Measurements from ENCODE around the gene PDE4B.

The PDE4B gene

GRCh38 chr1:65890201-65890843, 97.6 kb downstream of the PDE4B start:
- DNase-seq: no peak

- no peak for DNase-seq
Observed at GRCh38 chr1:65894738-65895605, 102.3 kb downstream of the PDE4B start.

GRCh38 chr1:65896721-65897120, 104.0 kb downstream of the PDE4B start:
- no peak for DNase-seq

GRCh38 chr1:65897485-65897884, 104.8 kb downstream of the PDE4B start:
- DNase-seq: no peak

GRCh38 chr1:65904681-65905083, 112.0 kb downstream of the PDE4B start:
- DNase-seq: no peak

- no peak for DNase-seq
Observed at GRCh38 chr1:65910432-65910831, 117.7 kb downstream of the PDE4B start.

GRCh38 chr1:65911679-65912078, 119.0 kb downstream of the PDE4B start:
- no peak for DNase-seq

- DNase-seq: no peak
Observed at GRCh38 chr1:65918564-65918963, 125.9 kb downstream of the PDE4B start.

- DNase-seq: no peak
Observed at GRCh38 chr1:65921446-65921845, 128.8 kb downstream of the PDE4B start.

- no peak for DNase-seq
Observed at GRCh38 chr1:65924471-65924870, 131.8 kb downstream of the PDE4B start.

GRCh38 chr1:65938506-65938905, 145.8 kb downstream of the PDE4B start:
- no peak for DNase-seq

- DNase-seq: no peak
Observed at GRCh38 chr1:65939191-65939590, 146.5 kb downstream of the PDE4B start.

GRCh38 chr1:65939636-65940035, 146.9 kb downstream of the PDE4B start:
- DNase-seq: no peak

- no peak for DNase-seq
Observed at GRCh38 chr1:65940126-65940525, 147.4 kb downstream of the PDE4B start.

- DNase-seq: no peak
Observed at GRCh38 chr1:65942476-65942875, 149.8 kb downstream of the PDE4B start.

- DNase-seq: no peak
Observed at GRCh38 chr1:65946376-65946775, 153.7 kb downstream of the PDE4B start.

GRCh38 chr1:65946960-65947359, 154.3 kb downstream of the PDE4B start:
- no peak for DNase-seq

- DNase-seq: no peak
Observed at GRCh38 chr1:65948609-65949229, 156.0 kb downstream of the PDE4B start.

- no peak for DNase-seq
Observed at GRCh38 chr1:65949230-65949626, 156.5 kb downstream of the PDE4B start.

GRCh38 chr1:65949933-65950332, 157.2 kb downstream of the PDE4B start:
- DNase-seq: no peak

GRCh38 chr1:65952696-65953095, 160.0 kb downstream of the PDE4B start:
- DNase-seq: no peak

GRCh38 chr1:65953170-65953569, 160.5 kb downstream of the PDE4B start:
- DNase-seq: no peak

- no peak for DNase-seq
Observed at GRCh38 chr1:65955071-65955470, 162.4 kb downstream of the PDE4B start.

GRCh38 chr1:65955503-65955902, 162.8 kb downstream of the PDE4B start:
- no peak for DNase-seq
